ENCODE data around the gene UBXN7. TPM values are rescaled to one million over a fixed set of nuclear protein-coding genes. Genes with fewer than 3 reads are reported as not detected.

UBXN7 gene
- total RNA-seq, 1 experiment from 2014 or later = 125 TPM

DNA sequence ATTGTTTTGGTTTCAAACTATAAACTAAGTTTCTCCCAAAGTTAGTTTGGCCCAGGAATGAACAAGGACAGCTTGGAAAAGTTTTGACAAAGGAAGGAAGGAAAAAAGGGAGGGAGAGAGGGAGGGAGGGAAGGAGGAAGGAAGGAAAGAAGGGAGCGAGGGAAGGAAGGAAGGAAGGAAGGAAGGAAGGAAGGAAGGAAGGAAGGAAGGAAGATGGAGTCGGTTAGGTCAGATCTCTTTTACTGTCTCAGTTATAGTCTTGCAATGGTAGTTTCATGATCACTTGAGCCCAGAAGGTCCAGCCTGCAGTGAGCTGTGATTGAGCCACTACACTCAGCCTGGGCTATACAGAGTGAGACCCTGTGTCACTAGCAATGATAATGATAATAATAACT, 12.3 kb upstream of the UBXN7 start:
- Histone ChIP-seq H3K4me3 (no peak overlapping the region), H3K36me3 (ENCODE audit: low read depth) (no peaks in the 10 kb centered on the region), H3F3A (ENCODE audit: insufficient read depth, low read depth) (no peaks in the 10 kb centered on the region), H4K20me1 (ENCODE audit: insufficient read depth) (no peaks in the 10 kb centered on the region), H3K9me3 (ENCODE audit: insufficient read depth, low read depth) (no peaks in the 10 kb centered on the region), H3K9me2 (ENCODE audit: insufficient read depth) (no peaks in the 10 kb centered on the region), H3K4me2 (no peak overlapping the region), H3K27ac (no peak overlapping the region), H3K4me1 (replicated peaks; ENCODE audit: insufficient read depth) (no peaks in the 10 kb centered on the region), H3K27me3 (ENCODE audit: insufficient read depth, low read depth) (no peaks in the 10 kb centered on the region), H3K79me2 (ENCODE audit: low read depth) (no peaks in the 10 kb centered on the region), H2AFZ (no peak overlapping the region)
- CTCF ChIA-PET = no interaction called here
- POLR2A ChIA-PET (ENCODE audit: unreplicated experiment) = interaction anchor here (0.6 kb wide), 1 partner anchor 130 kb away, joined by 4 read pairs; no protein-coding TSS in a partner anchor
- no TSS peak for BruUV-seq (replicated peaks)
- intact Hi-C loops (cut with micrococcal nuclease; ENCODE audit: unreplicated experiment) = no loop called here
- TF ChIP-seq EZH2 (IDR thresholded peaks at IDR 0.05; ENCODE audit: low read depth) = no peak
- TF ChIP-seq, protein P1, sequence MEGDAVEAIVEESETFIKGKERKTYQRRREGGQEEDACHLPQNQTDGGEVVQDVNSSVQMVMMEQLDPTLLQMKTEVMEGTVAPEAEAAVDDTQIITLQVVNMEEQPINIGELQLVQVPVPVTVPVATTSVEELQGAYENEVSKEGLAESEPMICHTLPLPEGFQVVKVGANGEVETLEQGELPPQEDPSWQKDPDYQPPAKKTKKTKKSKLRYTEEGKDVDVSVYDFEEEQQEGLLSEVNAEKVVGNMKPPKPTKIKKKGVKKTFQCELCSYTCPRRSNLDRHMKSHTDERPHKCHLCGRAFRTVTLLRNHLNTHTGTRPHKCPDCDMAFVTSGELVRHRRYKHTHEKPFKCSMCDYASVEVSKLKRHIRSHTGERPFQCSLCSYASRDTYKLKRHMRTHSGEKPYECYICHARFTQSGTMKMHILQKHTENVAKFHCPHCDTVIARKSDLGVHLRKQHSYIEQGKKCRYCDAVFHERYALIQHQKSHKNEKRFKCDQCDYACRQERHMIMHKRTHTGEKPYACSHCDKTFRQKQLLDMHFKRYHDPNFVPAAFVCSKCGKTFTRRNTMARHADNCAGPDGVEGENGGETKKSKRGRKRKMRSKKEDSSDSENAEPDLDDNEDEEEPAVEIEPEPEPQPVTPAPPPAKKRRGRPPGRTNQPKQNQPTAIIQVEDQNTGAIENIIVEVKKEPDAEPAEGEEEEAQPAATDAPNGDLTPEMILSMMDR (conservative IDR thresholded peaks at IDR 0.05) = no peak
- no peak for DNase-seq

DNA sequence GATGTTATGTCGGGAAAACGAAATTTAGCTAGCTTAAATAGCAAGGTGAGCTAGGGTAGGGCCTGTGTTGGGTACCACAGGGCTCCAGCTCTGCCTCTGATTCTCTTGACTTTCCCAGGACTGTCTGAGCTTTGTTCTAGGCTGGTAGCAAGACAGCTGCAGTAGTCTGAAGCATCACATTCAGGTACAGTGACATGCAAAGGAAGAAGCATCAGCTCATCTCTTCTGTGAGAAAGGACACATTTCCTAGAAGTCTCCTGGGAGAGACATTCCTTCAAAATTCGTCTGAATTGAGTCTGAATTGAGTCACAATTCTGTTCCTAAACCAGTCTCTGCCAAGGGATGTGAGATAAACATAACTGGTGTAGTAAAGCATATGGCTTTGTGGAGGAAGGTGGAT, 8.5 kb upstream of the UBXN7 start:
- no peaks in the 10 kb centered on the region for H3K36me3 ChIP-seq (ENCODE audit: low read depth)
- no TSS peak for BruUV-seq (replicated peaks)
- POLR2A ChIA-PET (ENCODE audit: unreplicated experiment) = interaction anchor here (0.6 kb wide), 1 partner anchor 162 kb away, joined by 3 read pairs; no protein-coding TSS in a partner anchor

DNA sequence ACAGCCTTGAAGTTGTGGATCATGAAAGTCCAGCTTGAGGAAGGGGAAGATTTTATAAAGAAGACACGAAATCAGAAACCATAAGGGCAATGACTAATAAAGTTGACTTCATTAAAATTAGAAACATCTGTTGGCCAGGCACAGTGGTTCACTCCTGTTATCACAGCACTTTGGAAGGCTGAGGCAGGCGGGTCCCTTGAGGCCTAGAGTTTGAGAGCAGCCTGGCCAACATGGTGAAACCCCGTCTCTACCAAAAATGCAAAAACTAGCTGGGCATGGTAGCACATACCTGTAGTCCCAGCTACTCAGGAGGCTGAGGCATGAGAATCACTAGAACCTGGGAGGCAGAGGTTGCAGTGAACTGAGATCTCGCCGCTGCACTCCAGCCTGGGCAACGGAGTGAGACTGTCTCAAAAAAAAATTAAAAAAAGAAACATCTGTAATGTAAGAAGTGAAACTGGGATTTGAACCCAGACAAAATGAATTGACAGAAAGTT, 7.9 kb upstream of the UBXN7 start:
- POLR2A ChIA-PET (ENCODE audit: unreplicated experiment) = no interaction called here
- no peaks in the 10 kb centered on the region for H3K4me1 ChIP-seq (replicated peaks; ENCODE audit: insufficient read depth)
- no peak for DNase-seq
- no peaks in the 10 kb centered on the region for H3F3A ChIP-seq (ENCODE audit: insufficient read depth, low read depth)
- no peaks in the 10 kb centered on the region for H3K9me3 ChIP-seq (ENCODE audit: insufficient read depth, low read depth)
- H3K4me2 ChIP-seq = no peak overlapping the region
- no peaks in the 10 kb centered on the region for H3K27me3 ChIP-seq (ENCODE audit: insufficient read depth, low read depth)
- H3K79me2 ChIP-seq (ENCODE audit: low read depth) = no peaks in the 10 kb centered on the region
- no peaks in the 10 kb centered on the region for H3K9me2 ChIP-seq (ENCODE audit: insufficient read depth)
- no TSS peak for BruUV-seq (replicated peaks)
- H3K4me3 ChIP-seq = no peak overlapping the region
- H3K27ac ChIP-seq = no peak overlapping the region
- intact Hi-C loops (cut with micrococcal nuclease; ENCODE audit: unreplicated experiment) = no loop called here
- TF ChIP-seq, protein P1 (conservative IDR thresholded peaks at IDR 0.05) = no peak
- TF ChIP-seq EZH2 (IDR thresholded peaks at IDR 0.05; ENCODE audit: low read depth) = no peak
- no peak overlapping the region for H2AFZ ChIP-seq
- no peaks in the 10 kb centered on the region for H4K20me1 ChIP-seq (ENCODE audit: insufficient read depth)
- no peaks in the 10 kb centered on the region for H3K36me3 ChIP-seq (ENCODE audit: low read depth)
- CTCF ChIA-PET = interaction anchor here (0.6 kb wide), 1 partner anchor 32 kb away, joined by 6 read pairs; no protein-coding TSS in a partner anchor

More for the DNA sequence above, 8.5 kb upstream of the UBXN7 start:
- Histone ChIP-seq H3K4me3 (no peak overlapping the region), H3K79me2 (ENCODE audit: low read depth) (no peaks in the 10 kb centered on the region), H3K27me3 (ENCODE audit: insufficient read depth, low read depth) (no peaks in the 10 kb centered on the region), H3K4me1 (replicated peaks; ENCODE audit: insufficient read depth) (no peaks in the 10 kb centered on the region), H3K9me3 (ENCODE audit: insufficient read depth, low read depth) (no peaks in the 10 kb centered on the region), H3K9me2 (ENCODE audit: insufficient read depth) (no peaks in the 10 kb centered on the region), H3F3A (ENCODE audit: insufficient read depth, low read depth) (no peaks in the 10 kb centered on the region), H3K27ac (no peak overlapping the region), H2AFZ (no peak overlapping the region), H3K4me2 (no peak overlapping the region), H4K20me1 (ENCODE audit: insufficient read depth) (no peaks in the 10 kb centered on the region)
- no peak for DNase-seq
- intact Hi-C loops (cut with micrococcal nuclease; ENCODE audit: unreplicated experiment) = no loop called here
- TF ChIP-seq, protein P1 (conservative IDR thresholded peaks at IDR 0.05) = no peak
- TF ChIP-seq EZH2 (IDR thresholded peaks at IDR 0.05; ENCODE audit: low read depth) = no peak
- CTCF ChIA-PET = no interaction called here
